HG03095 (cell line): ENCODE measurements around the gene RGS10.

Experiments
- ATAC-seq: cut with Tn5 transposase; IDR thresholded peaks from one replicate; pipeline ENCODE4 v1.9.1; 2021; ENCODE audit warnings: moderate library complexity; ENCODE audit not compliant: unreplicated experiment

RGS10 gene

GRCh38 chr10:119499677-119500002, 42.9 kb downstream of the RGS10 start:
- ATAC-seq, result no peak

GRCh38 chr10:119498889-119499676, 43.4 kb downstream of the RGS10 start:
- ATAC-seq, result no peak

- no peak for ATAC-seq
Observed at GRCh38 chr10:119497243-119497642, 45.3 kb downstream of the RGS10 start.

- ATAC-seq, result peak; percentile 93
Observed at GRCh38 chr10:119496273-119496672, 46.2 kb downstream of the RGS10 start.

- ATAC-seq, result no peak
Observed at GRCh38 chr10:119495545-119495944, 47.0 kb downstream of the RGS10 start.

GRCh38 chr10:119495021-119495505, 47.5 kb downstream of the RGS10 start:
- no peak for ATAC-seq

- no peak for ATAC-seq
Observed at GRCh38 chr10:119494236-119495020, 48.1 kb downstream of the RGS10 start.

- ATAC-seq, result no peak
Observed at GRCh38 chr10:119493155-119493554, 49.4 kb downstream of the RGS10 start.

GRCh38 chr10:119491966-119492757, 50.4 kb downstream of the RGS10 start:
- no peak for ATAC-seq

GRCh38 chr10:119489991-119490326, 52.6 kb downstream of the RGS10 start:
- no peak for ATAC-seq

GRCh38 chr10:119488675-119489074, 53.8 kb downstream of the RGS10 start:
- no peak for ATAC-seq

- ATAC-seq, result no peak
Observed at GRCh38 chr10:119483839-119484238, 58.7 kb downstream of the RGS10 start.

GRCh38 chr10:119483001-119483400, 59.5 kb downstream of the RGS10 start:
- no peak for ATAC-seq

GRCh38 chr10:119481781-119482426, 60.6 kb downstream of the RGS10 start:
- ATAC-seq, result no peak

GRCh38 chr10:119480667-119481066, 61.9 kb downstream of the RGS10 start:
- ATAC-seq, result no peak

GRCh38 chr10:119479532-119479931, 63.0 kb downstream of the RGS10 start:
- ATAC-seq, result no peak

- no peak for ATAC-seq
Observed at GRCh38 chr10:119478811-119479341, 63.6 kb downstream of the RGS10 start.

- peak; percentile 82 for ATAC-seq
Observed at GRCh38 chr10:119478111-119478802, 64.3 kb downstream of the RGS10 start.

- peak; percentile 70 for ATAC-seq
Observed at GRCh38 chr10:119477444-119477843, 65.1 kb downstream of the RGS10 start.

GRCh38 chr10:119474606-119475005, 67.9 kb downstream of the RGS10 start:
- ATAC-seq, result no peak
